NK-92 treated with Interleukin-12 subunit alpha and Interleukin-12 subunit beta, amount 100 ng/mL, for 24 hours (cell line): ENCODE measurements around the gene ATG101.

Source experiments
- DNase-seq: peaks from one replicate; lab custom pipeline; 2025; lab: John Stamatoyannopoulos, UW

The ATG101 gene

GRCh38 chr12:52069327-52070184 is at the start of gene ATG101:
Gene ATG101 (plus strand): TSS chr12:52069978. CDS start chr12:52073651, 3,673 bp downstream.
- DNase-seq: peak; percentile 78

GRCh38 chr12:52020539-52021336 is 49.0 kb upstream of the ATG101 start:
- DNase-seq: peak; percentile 8

GRCh38 chr12:52022841-52023181 is 47.0 kb upstream of the ATG101 start:
- no peak for DNase-seq

GRCh38 chr12:52023182-52023975 is 46.4 kb upstream of the ATG101 start:
- peak; percentile 46 for DNase-seq

GRCh38 chr12:52023976-52024688 is 45.6 kb upstream of the ATG101 start:
- DNase-seq: no peak

GRCh38 chr12:52024845-52025230 is 44.9 kb upstream of the ATG101 start:
- no peak for DNase-seq

- no peak for DNase-seq
These were observed 43.5 kb upstream of the ATG101 start for GRCh38 chr12:52026263-52026662.

GRCh38 chr12:52027085-52027843 is 42.5 kb upstream of the ATG101 start:
- no peak for DNase-seq

- no peak for DNase-seq
These were observed 40.1 kb upstream of the ATG101 start for GRCh38 chr12:52029685-52030084.

- no peak for DNase-seq
These were observed 37.4 kb upstream of the ATG101 start for GRCh38 chr12:52032446-52032803.

- DNase-seq: peak; percentile 48
These were observed 36.9 kb upstream of the ATG101 start for GRCh38 chr12:52032804-52033445.

GRCh38 chr12:52033446-52034140 is 36.2 kb upstream of the ATG101 start:
- DNase-seq: no peak

- DNase-seq: no peak
These were observed 34.6 kb upstream of the ATG101 start for GRCh38 chr12:52035190-52035589.

- DNase-seq: no peak
These were observed 33.9 kb upstream of the ATG101 start for GRCh38 chr12:52035926-52036325.

- no peak for DNase-seq
These were observed 33.1 kb upstream of the ATG101 start for GRCh38 chr12:52036587-52037171.

GRCh38 chr12:52037248-52037861 is 32.4 kb upstream of the ATG101 start:
- DNase-seq: no peak

GRCh38 chr12:52038447-52038846 is 31.3 kb upstream of the ATG101 start:
- DNase-seq: no peak

- no peak for DNase-seq
These were observed 28.7 kb upstream of the ATG101 start for GRCh38 chr12:52041035-52041434.

- DNase-seq: peak; percentile 11
These were observed 28.1 kb upstream of the ATG101 start for GRCh38 chr12:52041695-52042123.
